ENCODE data around the gene C2CD2. TPM values are rescaled to one million over a fixed set of nuclear protein-coding genes. Genes with fewer than 3 reads are reported as not detected.

Gene C2CD2
- total RNA-seq, 4 donors from 2014 or later: 9.5 to 37.5 (median 18.3) TPM

GRCh38 chr21:41879190-41879998 lies 74.4 kb downstream of the C2CD2 start, which contains the start of gene PRDM15:
Gene PRDM15 (minus strand): TSS chr21:41879344. CDS start chr21:41860363, 18,981 bp downstream.
- TF ChIP-seq POLR2A (IDR thresholded peaks at IDR 0.05): peak in 1 of 2 donors; percentile 28
- TF ChIP-seq, protein P1, sequence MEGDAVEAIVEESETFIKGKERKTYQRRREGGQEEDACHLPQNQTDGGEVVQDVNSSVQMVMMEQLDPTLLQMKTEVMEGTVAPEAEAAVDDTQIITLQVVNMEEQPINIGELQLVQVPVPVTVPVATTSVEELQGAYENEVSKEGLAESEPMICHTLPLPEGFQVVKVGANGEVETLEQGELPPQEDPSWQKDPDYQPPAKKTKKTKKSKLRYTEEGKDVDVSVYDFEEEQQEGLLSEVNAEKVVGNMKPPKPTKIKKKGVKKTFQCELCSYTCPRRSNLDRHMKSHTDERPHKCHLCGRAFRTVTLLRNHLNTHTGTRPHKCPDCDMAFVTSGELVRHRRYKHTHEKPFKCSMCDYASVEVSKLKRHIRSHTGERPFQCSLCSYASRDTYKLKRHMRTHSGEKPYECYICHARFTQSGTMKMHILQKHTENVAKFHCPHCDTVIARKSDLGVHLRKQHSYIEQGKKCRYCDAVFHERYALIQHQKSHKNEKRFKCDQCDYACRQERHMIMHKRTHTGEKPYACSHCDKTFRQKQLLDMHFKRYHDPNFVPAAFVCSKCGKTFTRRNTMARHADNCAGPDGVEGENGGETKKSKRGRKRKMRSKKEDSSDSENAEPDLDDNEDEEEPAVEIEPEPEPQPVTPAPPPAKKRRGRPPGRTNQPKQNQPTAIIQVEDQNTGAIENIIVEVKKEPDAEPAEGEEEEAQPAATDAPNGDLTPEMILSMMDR (IDR thresholded peaks at IDR 0.05): no peak
- H3K27ac ChIP-seq: peak within 1 kb of the TSS; percentile 86 to 94
- H3K9me3 ChIP-seq: no peaks in the 10 kb centered on the region
- intact Hi-C loops (cut with DNase I; ENCODE audit: low total_unique reads): loop anchor here (5.0 kb wide), 1 partner anchor 73 kb away; the partner anchor contains the start of gene C2CD2
- no peaks in the 10 kb centered on the region for H3K27me3 ChIP-seq
- H3K4me1 ChIP-seq: peaks cover 0 to 8% of the 10 kb centered on the region in 2 donors
- DNase-seq: peak; percentile 80 to 81
- H3K36me3 ChIP-seq: no peaks in the 10 kb centered on the region
- peak within 1 kb of the TSS; percentile 72 to 89 for H3K4me3 ChIP-seq

DNA sequence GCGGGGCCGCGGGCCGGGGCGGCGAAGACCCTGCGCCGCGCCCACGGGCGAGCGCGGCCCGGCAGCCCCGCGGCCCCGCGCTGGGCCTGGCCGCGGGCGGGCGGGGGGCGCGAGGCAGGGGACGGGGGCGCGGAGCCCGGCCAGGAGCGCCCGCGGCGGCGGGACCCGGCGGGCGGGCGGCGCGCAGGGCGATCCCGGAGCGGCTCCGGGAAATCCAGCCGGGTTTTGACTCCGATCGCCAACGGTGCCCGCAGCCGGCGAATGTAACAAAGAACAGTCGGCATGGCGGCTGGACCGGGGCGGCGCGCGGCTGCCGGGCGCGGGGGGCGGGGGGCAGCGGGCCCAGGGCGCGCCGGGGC lies 75.0 kb downstream of the C2CD2 start:
- Histone ChIP-seq H3K9me3 (no peaks in the 10 kb centered on the region), H3K4me3 (peak overlapping the region; percentile 72 to 89), H3K27me3 (no peaks in the 10 kb centered on the region), H3K36me3 (no peaks in the 10 kb centered on the region), H3K4me1 (peaks cover 0 to 8% of the 10 kb centered on the region in 2 donors), H3K27ac (peak overlapping the region; percentile 78 to 94)
- TF ChIP-seq POLR2A (IDR thresholded peaks at IDR 0.05): no peak
- TF ChIP-seq, protein P1 (IDR thresholded peaks at IDR 0.05): no peak
- intact Hi-C loops (cut with DNase I; ENCODE audit: low total_unique reads): loop anchor here (5.0 kb wide), 1 partner anchor 73 kb away; the partner anchor contains the start of gene C2CD2
- peak; percentile 79 to 81 for DNase-seq

DNA sequence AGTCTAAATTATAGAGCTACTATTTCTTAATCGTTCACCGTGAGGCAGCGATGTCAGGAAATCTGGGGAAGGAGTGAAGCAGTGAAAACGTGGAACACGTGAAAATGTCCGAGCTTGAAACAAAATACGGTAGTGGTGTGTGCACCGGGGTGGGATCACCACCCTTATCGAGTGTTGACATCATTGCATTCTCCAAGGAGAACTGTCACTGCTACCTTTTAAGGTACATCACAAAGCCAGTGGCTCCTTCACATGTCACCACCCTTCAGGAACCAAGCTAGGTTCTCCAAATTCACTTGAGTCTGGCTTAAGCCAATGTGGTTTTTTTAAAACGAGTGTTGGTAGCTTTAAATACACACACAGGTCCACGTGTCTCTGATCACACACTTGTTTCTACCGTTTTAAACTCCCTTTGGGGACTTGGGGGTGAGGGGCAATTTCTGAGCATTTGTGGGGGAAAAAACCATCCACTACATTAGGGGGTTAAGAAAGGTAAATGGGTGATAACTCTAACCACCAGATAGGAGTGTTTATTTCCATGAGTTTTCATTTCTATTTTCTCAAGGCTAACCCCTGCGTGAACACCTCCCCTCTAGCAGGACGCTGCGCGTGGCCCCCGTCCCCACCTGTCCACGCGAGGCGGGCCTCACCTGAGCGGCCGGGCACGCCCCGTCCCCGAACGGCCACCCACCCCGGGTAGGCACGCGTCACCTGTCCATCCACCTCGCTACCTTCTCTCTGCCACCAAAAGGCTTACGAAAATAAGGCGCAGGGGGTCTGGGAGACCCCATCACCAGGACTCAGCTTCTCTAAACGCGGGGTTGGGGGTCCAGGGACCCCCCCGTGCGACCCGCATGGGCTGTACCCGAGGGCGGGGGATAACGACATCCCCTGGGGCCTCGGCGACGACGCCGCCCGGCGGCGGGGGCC lies 75.7 kb downstream of the C2CD2 start:
- intact Hi-C loops (cut with DNase I; ENCODE audit: low total_unique reads): loop anchor here (5.0 kb wide), 1 partner anchor 74 kb away; the partner anchor contains the start of gene C2CD2
- DNase-seq: peak; percentile 37 to 40

DNA sequence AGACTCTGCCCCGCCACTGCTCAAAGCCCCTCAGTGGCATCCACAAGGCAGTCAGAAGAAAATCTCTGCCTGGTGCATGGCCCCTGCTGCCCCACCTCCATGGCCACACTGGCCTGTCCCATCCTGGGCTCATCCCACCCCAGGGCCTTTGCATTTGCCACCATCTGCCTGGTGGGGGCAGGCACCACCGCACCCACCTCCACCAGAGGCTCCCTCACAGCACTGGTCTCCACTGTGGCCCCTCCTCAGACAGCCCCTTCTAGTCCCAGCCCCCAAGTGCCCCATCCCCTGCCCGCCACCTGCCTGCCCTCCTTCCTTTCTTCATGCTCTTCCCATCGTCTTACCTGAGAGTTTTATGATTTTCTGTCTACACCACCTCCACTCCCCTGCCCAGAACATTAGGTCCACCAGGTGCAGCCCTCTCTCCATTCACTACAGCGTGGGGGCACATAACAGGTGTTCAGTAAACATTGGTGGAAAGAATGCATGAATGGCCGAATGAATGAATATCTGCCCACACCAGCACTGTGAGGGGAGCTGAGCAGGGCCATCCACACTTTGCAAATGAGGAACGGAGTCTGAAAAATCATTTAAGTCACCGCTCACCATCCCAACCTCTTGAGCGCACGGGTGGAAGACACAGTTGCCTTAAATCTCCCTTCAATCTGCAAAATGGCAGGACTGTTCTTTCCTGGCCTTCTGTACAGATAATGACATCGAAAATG lies 76.7 kb downstream of the C2CD2 start:
- Histone ChIP-seq H3K4me3 (peak overlapping the region in 1 of 2 donors; percentile 89), H3K36me3 (no peaks in the 10 kb centered on the region), H3K27ac (peak overlapping the region; percentile 78 to 94), H3K4me1 (peaks cover 0 to 8% of the 10 kb centered on the region in 2 donors), H3K27me3 (no peaks in the 10 kb centered on the region), H3K9me3 (no peaks in the 10 kb centered on the region)
- TF ChIP-seq, protein P1 (IDR thresholded peaks at IDR 0.05): no peak
- intact Hi-C loops (cut with DNase I; ENCODE audit: low total_unique reads): loop anchor here (5.0 kb wide), 1 partner anchor 75 kb away; the partner anchor contains the start of gene C2CD2
- DNase-seq: no peak

More for the DNA sequence above, 75.7 kb downstream of the C2CD2 start:
- Histone ChIP-seq H3K9me3 (no peaks in the 10 kb centered on the region), H3K36me3 (no peaks in the 10 kb centered on the region), H3K27ac (peak overlapping the region; percentile 78 to 94), H3K4me3 (peak overlapping the region; percentile 72 to 89), H3K4me1 (peaks cover 0 to 8% of the 10 kb centered on the region in 2 donors), H3K27me3 (no peaks in the 10 kb centered on the region)
- TF ChIP-seq POLR2A (IDR thresholded peaks at IDR 0.05): no peak
- TF ChIP-seq, protein P1 (IDR thresholded peaks at IDR 0.05): no peak

Data from uterus (tissue), 4 donors.